Keratinocyte (primary cell): ENCODE measurements around the gene SAMD3. TPM values are rescaled to one million over a fixed set of nuclear protein-coding genes. Genes with fewer than 3 reads are reported as not detected.

Experiments used
- DNase-seq: peaks from one replicate; pipeline ENCODE4 v3.0.0-alpha.2; 2011; ENCODE audit warnings: low read depth, missing footprints, low spot score
- FAIRE-seq: peaks from 2 replicates; lab custom pipeline; 2011; peaks lifted over from hg19 to GRCh38; lab: Jason Lieb, UNC
- H2AFZ ChIP-seq: 2 replicates; pipeline ENCODE4 v1.6.0; 2012; ENCODE audit warnings: low read length, control low read depth, inconsistent platforms; ENCODE audit not compliant: control insufficient read depth
- H3K27ac ChIP-seq: 2 replicates; pipeline ENCODE4 v1.5.1; 2011; ENCODE audit warnings: low read length; ENCODE audit not compliant: control insufficient read depth, insufficient read depth
- H3K27me3 ChIP-seq: 3 replicates; pipeline ENCODE4 v1.6.0; 2011; ENCODE audit warnings: low read length; ENCODE audit not compliant: control insufficient read depth, insufficient read depth; ENCODE audit errors: extremely low read depth
- H3K36me3 ChIP-seq, 2 experiments: 2 replicates in 1 of 2; 3 replicates in 1 of 2; pipeline ENCODE4 v1.5.1; 2011; ENCODE audit warnings: low read length in 2 of 2, mild to moderate bottlenecking in 1 of 2; ENCODE audit not compliant: control insufficient read depth in 2 of 2, insufficient read depth in 2 of 2; ENCODE audit errors: extremely low read depth in 1 of 2
- H3K4me1 ChIP-seq: 3 replicates; pipeline ENCODE4 v1.5.1; 2011; ENCODE audit warnings: low read length; ENCODE audit not compliant: control insufficient read depth, insufficient read depth; ENCODE audit errors: extremely low read depth
- H3K4me2 ChIP-seq: 3 replicates; pipeline ENCODE4 v1.6.0; 2011; ENCODE audit warnings: low read depth, low read length; ENCODE audit not compliant: control insufficient read depth, insufficient read depth; ENCODE audit errors: extremely low read depth
- H3K4me3 ChIP-seq, 3 experiments: fragments of 200-600 bp in 1 of 3; sonication (generic) in 1 of 3; 2 replicates in 2 of 3; 3 replicates in 1 of 3; pipeline ENCODE4 v1.5.1; 2011 to 2016; ENCODE audit warnings: low read length in 3 of 3, mild to moderate bottlenecking in 3 of 3, control low read depth in 2 of 3, inconsistent platforms in 1 of 3, low read depth in 1 of 3, mixed read lengths in 1 of 3, mixed run types in 1 of 3, moderate library complexity in 1 of 3; ENCODE audit not compliant: control insufficient read depth in 2 of 3, insufficient read depth in 2 of 3; ENCODE audit errors: extremely low read depth in 1 of 3
- H3K79me2 ChIP-seq: 2 replicates; pipeline ENCODE4 v1.6.0; 2012; ENCODE audit warnings: low read length; ENCODE audit not compliant: control insufficient read depth, insufficient read depth
- H3K9ac ChIP-seq: 3 replicates; pipeline ENCODE4 v1.6.0; 2011; ENCODE audit warnings: low read length; ENCODE audit not compliant: control insufficient read depth, insufficient read depth; ENCODE audit errors: extremely low read depth
- H3K9me1 ChIP-seq: 3 replicates; pipeline ENCODE4 v1.6.0; 2011; ENCODE audit warnings: low read length; ENCODE audit not compliant: control insufficient read depth, insufficient read depth; ENCODE audit errors: extremely low read depth
- H3K9me3 ChIP-seq: 2 replicates; pipeline ENCODE4 v1.5.1; 2012; ENCODE audit warnings: low read depth, low read length; ENCODE audit not compliant: control insufficient read depth
- H4K20me1 ChIP-seq: 3 replicates; pipeline ENCODE4 v1.6.0; 2011; ENCODE audit warnings: low read length; ENCODE audit not compliant: control insufficient read depth, insufficient read depth; ENCODE audit errors: extremely low read depth
- EZH2 ChIP-seq: IDR thresholded peaks from one replicate; pipeline ENCODE4 v1.6.1; 2012; ENCODE audit warnings: inconsistent platforms, mild to moderate bottlenecking, low read length, moderate library complexity
- dilution Hi-C: fragments of 300-500 bp; cut with MboI; formaldehyde crosslinking; loops from one replicate; pipeline ENCODE4 v1.7.0; 2020; ENCODE audit warnings: low sequenced_read_pairs; ENCODE audit not compliant: extremely low pct_ligation_motif_present
- polyA plus RNA-seq, 5 experiments: library from polyadenylated mRNA; depleted of rRNA in 3 of 5; stranded (reverse) in 3 of 5; stranded (forward) in 1 of 5; unstranded in 1 of 5; fragments of >200 nt; gene quantifications; 1 replicate in 1 of 5; 2 replicates in 3 of 5; 3 replicates in 1 of 5; pipeline versions ENCODE4 v1.2.1 to v1.2.3, GENCODE V29; 2011 to 2012; ENCODE audit warnings: missing spikeins in 2 of 5, low read depth in 1 of 5, low replicate concordance in 1 of 5
- TF ChIP-seq, protein P1 (sequence below), 3 experiments: IDR thresholded peaks in 1 of 3; conservative IDR thresholded peaks in 1 of 3; optimal IDR thresholded peaks in 1 of 3; 2 replicates in 2 of 3; 3 replicates in 1 of 3; pipeline versions ENCODE3 to v1.5.1; 2011; ENCODE audit warnings: low read length in 3 of 3, mild to moderate bottlenecking in 3 of 3, moderate library complexity in 2 of 3, control low read depth in 1 of 3, inconsistent platforms in 1 of 3; ENCODE audit not compliant: insufficient read depth in 2 of 3; ENCODE audit errors: extremely low read depth in 1 of 3

Gene SAMD3
- polyA plus RNA-seq, 1 donor (not counting 4 experiments of a cell fraction or from before 2014, with no cell fraction given) = 5.4 TPM

DNA sequence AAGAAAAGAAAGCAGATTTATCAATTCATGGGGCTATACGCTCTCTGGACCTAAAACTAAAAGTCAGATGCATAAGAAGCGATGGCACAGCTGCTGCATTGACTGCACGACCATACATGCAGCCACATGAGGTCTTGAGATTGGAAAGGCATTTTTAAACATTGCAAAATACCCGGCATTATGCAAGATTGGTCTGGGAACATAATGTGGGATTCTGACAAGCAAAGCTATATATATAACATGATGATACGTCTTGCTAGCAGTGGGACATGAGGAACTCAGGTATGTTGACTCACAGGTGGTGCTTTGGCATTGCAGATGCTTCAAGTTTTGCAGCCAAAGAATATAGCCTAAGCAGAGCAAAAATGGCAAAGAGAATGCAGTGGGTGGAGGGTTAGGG, 55.1 kb downstream of the SAMD3 start:
- Histone ChIP-seq H3K9me1 (no peaks in the 10 kb centered on the region), H3K9ac (no peak overlapping the region), H2AFZ (no peak overlapping the region), H3K9me3 (no peaks in the 10 kb centered on the region), H3K27ac (no peak overlapping the region), H3K36me3 (no peaks in the 10 kb centered on the region), H3K27me3 (no peaks in the 10 kb centered on the region), H3K4me2 (no peak overlapping the region), H3K4me1 (no peaks in the 10 kb centered on the region), H3K4me3 (no peak overlapping the region), H4K20me1 (peaks cover 2% of the 10 kb centered on the region), H3K79me2 (no peaks in the 10 kb centered on the region)
- TF ChIP-seq, protein P1, sequence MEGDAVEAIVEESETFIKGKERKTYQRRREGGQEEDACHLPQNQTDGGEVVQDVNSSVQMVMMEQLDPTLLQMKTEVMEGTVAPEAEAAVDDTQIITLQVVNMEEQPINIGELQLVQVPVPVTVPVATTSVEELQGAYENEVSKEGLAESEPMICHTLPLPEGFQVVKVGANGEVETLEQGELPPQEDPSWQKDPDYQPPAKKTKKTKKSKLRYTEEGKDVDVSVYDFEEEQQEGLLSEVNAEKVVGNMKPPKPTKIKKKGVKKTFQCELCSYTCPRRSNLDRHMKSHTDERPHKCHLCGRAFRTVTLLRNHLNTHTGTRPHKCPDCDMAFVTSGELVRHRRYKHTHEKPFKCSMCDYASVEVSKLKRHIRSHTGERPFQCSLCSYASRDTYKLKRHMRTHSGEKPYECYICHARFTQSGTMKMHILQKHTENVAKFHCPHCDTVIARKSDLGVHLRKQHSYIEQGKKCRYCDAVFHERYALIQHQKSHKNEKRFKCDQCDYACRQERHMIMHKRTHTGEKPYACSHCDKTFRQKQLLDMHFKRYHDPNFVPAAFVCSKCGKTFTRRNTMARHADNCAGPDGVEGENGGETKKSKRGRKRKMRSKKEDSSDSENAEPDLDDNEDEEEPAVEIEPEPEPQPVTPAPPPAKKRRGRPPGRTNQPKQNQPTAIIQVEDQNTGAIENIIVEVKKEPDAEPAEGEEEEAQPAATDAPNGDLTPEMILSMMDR (optimal IDR thresholded peaks at IDR 0.05 in 1 of 3, IDR thresholded peaks at IDR 0.05 in 1 of 3, conservative IDR thresholded peaks at IDR 0.05 in 1 of 3; ENCODE audit: extremely low read depth in 1 of 3, insufficient read depth in 2 of 3, low read length in 3 of 3) = no peak
- TF ChIP-seq EZH2 = no peak
- no peak for FAIRE-seq
- dilution Hi-C loops = no loop called here
- DNase-seq = peak; percentile 32

DNA sequence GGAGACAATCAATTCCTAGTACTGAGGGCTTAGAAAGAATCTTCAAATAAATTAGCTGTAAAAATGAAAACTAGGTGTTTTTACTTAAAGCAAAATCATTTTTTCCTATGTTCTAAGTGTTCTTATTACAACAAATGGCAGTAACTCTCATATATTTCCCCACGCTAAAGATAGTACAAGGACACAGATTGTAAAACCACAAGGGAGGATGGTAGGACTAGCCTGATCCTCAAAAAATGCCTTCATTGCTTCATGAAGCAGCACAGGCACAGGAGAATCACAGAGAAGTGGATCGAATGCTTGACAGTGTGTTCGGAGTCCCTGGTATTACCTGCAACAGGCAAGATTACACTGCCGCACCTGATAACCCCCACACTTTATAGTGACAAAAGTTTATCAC, 58.5 kb downstream of the SAMD3 start:
- Histone ChIP-seq H3K27me3 (no peaks in the 10 kb centered on the region), H3K9me1 (no peaks in the 10 kb centered on the region), H4K20me1 (peaks cover 2% of the 10 kb centered on the region), H3K4me2 (no peak overlapping the region), H3K79me2 (no peaks in the 10 kb centered on the region), H2AFZ (no peak overlapping the region), H3K9me3 (no peaks in the 10 kb centered on the region), H3K36me3 (no peaks in the 10 kb centered on the region), H3K4me3 (no peak overlapping the region), H3K9ac (no peak overlapping the region), H3K4me1 (no peaks in the 10 kb centered on the region), H3K27ac (no peak overlapping the region)
- TF ChIP-seq EZH2 = no peak
- TF ChIP-seq, protein P1 (optimal IDR thresholded peaks at IDR 0.05 in 1 of 3, IDR thresholded peaks at IDR 0.05 in 1 of 3, conservative IDR thresholded peaks at IDR 0.05 in 1 of 3; ENCODE audit: extremely low read depth in 1 of 3, insufficient read depth in 2 of 3, low read length in 3 of 3) = no peak
- dilution Hi-C loops = no loop called here
- no peak for FAIRE-seq
- no peak for DNase-seq
